GM04504 (cell line): ENCODE results near the gene EIF4E1B.

Source experiments
- DNase-seq: peaks from one replicate; pipeline ENCODE4 v3.0.0-alpha.2; 2012; ENCODE audit warnings: low read depth

The EIF4E1B gene

GRCh38 chr5:176626876-176627236 is 3.6 kb upstream of the EIF4E1B start:
- DNase-seq: no peak

GRCh38 chr5:176627582-176627981 is 2.9 kb upstream of the EIF4E1B start:
- DNase-seq: no peak

DNA sequence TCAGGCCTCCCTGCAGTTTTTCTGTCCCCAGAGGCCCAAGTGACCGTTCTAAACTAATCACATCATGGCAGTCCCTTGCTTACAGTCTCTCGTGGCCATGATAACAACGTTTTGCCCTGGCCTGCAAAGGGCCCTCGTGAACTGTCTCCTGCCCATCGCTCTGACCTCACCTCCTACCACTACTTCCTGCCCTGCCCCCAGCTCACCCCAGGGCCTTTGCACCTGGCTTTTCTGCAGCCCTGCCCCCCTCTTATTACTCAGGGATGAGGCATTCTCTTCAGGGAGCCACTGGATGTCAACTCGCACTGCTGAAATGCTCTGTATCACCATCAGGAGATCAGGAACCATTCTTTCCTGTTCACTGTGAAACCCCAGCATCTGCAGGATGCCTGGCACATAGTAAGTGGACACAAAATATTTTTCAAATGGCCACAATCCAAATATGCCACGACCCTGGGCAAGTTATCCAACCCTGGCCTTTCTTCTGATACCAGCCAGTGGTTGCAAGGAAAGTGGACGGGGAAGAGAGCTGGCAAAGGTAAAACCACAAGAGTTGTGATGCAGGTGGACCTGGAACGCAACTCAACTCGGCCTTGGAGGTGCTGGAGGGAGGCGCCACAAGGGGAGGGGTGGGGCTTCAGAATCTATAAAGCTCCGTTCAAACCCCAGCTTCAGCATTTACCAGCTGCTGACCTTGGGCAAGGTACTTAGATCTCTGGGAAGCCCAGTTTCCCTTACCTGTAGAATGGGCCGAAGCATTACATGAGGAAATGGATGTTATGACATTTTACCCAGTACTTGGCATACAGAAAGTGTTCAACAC is 1.9 kb upstream of the EIF4E1B start:
- no peak for DNase-seq

DNA sequence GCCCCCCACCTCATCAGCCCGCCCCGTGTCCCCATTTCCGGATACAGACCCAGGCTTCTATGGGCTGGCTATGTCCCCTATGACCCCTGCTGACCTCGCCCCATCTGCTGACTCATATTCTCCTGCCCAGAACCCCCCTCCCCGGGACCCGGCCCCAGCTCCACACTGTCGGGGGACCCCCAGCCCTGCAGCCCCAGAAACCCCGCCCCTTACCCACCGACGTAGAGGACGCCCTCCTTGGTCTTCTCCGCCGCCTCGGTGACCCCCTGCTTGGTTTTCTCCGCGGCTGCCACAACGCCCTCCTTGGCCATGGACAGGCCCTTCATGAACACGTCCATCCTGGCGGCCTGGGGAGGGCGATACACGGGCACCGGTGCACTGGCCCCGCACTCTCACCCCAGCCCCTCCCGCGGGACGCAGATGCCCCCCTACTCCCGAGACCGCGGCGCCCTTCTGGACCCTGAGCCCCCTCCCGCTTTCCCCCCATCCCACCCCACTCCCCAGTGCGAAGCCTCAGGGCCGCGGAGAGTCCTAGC is 1.1 kb upstream of the EIF4E1B start:
- no peak for DNase-seq

DNA sequence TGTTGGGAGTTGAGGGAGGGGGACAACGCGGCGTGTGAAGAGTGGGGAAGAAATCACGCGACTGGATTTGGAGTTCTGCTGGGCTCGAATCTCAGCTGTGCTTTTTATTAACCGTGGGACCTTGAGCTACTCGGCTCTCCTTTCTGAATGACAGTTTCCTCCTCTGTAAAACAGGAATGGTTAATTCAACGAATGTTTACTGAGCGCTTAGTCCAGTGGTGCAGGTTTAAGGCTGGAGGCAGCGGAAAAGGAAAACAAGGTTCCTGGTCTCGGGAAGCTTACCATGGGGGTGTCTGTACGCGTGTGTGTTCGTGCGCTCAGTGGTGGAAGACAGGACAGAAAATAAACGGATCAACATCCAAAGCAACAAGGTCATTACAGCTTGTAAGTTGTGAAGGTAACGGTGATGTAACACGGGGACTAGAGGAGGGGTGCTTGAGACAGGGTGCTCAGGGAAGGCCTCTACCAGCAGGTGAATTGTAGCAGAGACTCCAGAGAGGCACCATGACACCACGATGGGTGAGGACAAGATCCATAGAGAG is 277 bp downstream of the EIF4E1B start:
- DNase-seq: no peak

GRCh38 chr5:176631383-176632200 is 1.1 kb downstream of the EIF4E1B start:
- DNase-seq: no peak

GRCh38 chr5:176632745-176633144 is 2.3 kb downstream of the EIF4E1B start:
- no peak for DNase-seq

DNA sequence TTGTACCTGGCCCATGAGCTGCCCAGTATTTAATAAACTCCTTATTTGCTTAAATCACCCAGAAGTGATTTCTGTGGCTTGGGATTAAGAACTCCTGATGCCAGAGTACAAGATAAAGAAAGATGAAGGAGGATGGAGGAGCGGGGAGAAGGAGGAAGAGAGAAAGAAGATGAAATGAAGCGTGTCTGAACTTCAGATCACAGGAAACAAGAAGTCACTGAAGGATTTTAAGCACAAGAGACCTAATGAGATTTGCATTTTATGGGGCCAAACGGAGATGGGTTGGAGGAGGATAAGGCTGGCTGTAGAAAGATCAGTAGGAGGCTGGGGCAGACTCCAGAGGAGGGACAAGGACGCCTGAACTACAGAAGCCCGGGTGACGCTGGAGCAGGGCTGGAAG is 3.1 kb downstream of the EIF4E1B start:
- DNase-seq: no peak

DNA sequence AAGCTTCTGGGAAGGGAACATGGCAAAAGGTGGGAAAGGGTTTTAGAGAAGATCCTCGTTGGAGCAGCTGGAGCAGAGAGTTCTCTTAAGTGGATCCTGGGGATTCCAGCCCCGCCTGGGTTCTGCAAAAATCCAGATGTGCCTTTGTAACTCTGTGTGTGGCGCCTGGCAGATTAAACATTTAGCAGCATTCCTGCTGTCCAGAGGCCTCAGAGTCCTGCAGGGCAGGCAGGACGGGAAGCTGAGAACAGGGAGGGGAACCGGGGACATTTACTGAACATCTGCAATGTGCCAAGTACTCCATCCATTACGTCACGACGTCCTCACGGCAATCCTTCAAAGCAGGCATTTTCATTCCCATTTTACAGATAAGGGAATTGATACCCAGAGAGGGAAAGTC is 6.0 kb downstream of the EIF4E1B start:
- DNase-seq: no peak

- DNase-seq: no peak
These were observed 7.1 kb downstream of the EIF4E1B start for GRCh38 chr5:176637556-176637955.

DNA sequence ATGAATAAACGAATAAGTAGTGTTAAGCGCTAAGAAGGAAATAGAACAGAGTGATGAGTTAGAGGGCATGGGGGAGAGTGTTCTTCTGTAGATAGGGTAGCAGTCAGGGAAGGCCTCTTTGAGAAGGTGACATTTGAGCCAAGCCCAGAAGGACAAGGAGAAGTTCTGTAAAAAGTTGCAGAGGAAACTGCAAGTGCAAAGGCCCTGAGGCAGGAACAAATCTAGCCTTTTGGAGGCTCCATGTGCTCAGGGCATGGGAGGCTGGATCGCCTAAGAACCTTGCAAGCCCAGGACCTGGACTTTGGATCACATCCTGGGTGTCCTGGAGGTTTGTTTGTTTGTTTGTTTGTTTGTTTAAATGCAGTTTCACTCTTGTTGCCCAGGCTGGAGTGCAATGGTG is 8.0 kb downstream of the EIF4E1B start:
- no peak for DNase-seq

DNA sequence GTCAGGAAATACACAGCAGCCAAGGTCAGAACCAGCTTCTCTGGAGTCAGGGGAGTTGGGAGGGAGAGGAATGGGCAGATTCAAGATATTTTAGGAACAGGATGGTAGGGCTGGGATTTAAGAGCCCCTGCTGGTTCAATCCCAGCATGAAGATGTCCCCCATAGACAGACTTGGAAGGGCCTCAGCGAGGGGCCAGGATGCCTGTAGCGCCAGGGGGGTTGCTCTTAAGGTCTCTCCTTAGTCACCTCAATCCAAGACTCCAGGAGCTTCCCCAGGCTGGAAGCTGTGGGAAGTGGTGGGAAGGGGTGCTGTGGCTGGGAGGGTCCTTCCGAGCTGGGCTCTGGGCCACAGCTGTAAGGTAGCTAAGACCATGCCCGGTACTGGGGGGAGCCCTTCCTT is 8.7 kb downstream of the EIF4E1B start:
- DNase-seq: no peak

GRCh38 chr5:176639981-176640380 is 9.5 kb downstream of the EIF4E1B start:
- DNase-seq: peak; percentile 46

- DNase-seq: no peak
These were observed 10.1 kb downstream of the EIF4E1B start for GRCh38 chr5:176640616-176641015.

GRCh38 chr5:176642675-176643490 is 12.4 kb downstream of the EIF4E1B start:
- DNase-seq: no peak

DNA sequence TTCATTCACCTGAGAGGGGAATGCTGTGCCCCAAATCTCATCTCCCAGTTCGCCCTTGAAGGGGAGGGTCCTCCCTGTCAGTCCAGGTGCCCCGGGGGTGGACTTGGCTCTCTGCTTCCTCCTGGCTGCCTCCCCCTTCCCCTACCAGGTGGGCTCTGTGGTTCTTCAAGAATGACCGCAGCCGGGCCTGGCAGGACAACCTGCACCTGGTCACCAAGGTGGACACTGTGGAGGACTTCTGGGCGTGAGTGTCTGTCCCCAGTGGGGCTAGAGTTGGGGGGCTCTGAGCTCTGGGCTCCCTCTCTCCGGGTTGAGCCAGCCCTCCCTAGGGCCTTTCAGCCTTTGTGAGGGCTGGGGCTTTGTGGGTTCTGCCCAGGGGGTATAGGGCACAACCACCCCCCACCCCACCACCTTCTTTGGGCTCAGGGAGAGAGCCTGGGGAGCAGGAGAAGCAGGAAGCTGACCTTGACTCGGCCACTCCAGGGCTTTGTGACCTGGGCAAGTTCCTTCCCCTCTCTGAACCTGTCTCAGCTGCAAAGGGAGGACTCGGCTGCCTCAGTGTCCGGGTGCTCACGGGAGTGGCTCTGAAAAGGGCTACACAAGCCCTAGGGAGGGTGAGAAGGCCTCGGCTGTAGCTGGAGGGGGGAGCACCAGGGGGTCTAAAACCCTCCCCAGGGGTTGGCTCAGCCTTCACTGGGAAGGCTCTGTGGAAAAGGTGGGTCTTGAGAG is 13.2 kb downstream of the EIF4E1B start:
- no peak for DNase-seq

- DNase-seq: no peak
These were observed 13.8 kb downstream of the EIF4E1B start for GRCh38 chr5:176644294-176644693.

DNA sequence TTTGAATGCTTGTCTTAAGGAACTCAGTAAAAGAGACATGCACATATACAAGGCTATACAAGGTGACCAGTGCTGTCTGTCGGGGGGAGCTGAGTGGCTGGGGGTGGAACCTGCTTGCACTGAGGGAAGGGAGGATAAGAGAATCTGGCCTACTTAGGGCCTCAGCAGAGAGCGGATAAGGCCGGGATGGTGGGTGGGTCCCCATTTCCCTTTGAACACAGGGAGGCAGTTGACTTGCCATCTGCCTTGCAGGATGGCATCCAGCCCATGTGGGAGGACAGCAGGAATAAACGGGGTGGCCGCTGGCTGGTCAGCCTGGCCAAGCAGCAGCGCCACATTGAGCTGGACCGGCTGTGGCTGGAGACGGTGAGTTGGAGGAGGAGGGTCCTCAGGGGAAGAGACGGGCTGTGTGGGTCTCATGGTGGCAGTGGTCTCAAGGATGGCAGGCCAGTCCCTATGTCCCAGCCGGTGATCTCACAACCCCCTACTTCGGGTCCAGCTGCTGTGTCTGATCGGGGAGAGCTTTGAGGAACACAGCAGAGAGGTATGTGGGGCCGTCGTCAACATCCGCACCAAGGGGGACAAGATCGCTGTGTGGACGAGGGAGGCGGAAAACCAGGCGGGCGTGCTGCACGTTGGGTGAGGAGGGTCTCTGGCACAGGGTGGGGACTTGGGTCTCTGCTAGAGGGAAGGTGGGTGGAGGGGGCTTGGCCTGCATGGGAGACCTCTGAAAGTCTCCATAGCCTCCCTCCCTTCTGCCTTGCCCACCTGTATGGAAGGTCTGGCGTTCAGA is 14.6 kb downstream of the EIF4E1B start:
- DNase-seq: no peak

- no peak for DNase-seq
These were observed 15.7 kb downstream of the EIF4E1B start for GRCh38 chr5:176646049-176646706.

DNA sequence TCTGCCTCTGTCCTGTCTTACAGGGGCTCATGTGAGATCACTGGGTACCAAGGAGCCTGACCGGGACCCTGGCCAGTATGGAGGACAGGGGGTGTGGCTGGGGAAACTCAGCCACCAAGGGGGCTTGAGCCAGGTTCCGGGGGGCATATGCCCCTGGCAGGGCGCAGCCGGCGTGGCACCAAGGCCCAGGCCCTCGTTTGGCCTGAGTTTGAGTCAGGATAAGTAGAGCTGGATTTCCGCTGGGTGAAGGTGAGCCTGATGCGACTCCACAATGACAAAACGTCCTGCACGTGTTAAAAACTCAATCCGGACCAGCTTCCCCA is 16.2 kb downstream of the EIF4E1B start:
- DNase-seq: no peak
